ENCODE data around the gene APOBEC3G.

DNA sequence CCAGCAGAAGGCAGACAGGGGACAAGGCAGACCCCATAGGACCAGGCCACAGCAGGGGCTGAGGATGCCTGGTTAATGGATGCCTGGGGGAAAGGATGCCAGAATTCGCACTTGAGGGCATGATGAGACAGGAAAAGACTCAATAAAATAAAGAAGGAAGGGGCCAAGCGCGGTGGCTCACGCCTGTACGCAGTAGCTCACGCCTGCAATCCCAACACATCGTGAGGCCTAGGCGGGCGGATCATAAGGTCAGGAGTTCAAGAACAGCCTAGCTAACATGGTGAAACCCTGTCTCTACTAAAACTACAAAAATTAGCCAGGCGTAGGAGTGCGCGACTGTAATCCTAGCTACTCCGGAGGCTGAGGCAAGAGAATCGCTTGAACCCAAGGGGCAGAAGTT lies 46.4 kb upstream of the APOBEC3G start:
- TF ChIP-seq, protein P1, sequence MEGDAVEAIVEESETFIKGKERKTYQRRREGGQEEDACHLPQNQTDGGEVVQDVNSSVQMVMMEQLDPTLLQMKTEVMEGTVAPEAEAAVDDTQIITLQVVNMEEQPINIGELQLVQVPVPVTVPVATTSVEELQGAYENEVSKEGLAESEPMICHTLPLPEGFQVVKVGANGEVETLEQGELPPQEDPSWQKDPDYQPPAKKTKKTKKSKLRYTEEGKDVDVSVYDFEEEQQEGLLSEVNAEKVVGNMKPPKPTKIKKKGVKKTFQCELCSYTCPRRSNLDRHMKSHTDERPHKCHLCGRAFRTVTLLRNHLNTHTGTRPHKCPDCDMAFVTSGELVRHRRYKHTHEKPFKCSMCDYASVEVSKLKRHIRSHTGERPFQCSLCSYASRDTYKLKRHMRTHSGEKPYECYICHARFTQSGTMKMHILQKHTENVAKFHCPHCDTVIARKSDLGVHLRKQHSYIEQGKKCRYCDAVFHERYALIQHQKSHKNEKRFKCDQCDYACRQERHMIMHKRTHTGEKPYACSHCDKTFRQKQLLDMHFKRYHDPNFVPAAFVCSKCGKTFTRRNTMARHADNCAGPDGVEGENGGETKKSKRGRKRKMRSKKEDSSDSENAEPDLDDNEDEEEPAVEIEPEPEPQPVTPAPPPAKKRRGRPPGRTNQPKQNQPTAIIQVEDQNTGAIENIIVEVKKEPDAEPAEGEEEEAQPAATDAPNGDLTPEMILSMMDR (conservative IDR thresholded peaks at IDR 0.05; ENCODE audit: low read depth, low read length), result no peak
- TF ChIP-seq CEBPB (IDR thresholded peaks at IDR 0.05; ENCODE audit: low read depth, low read length), result no peak
- TF ChIP-seq SMC3 (IDR thresholded peaks at IDR 0.05; ENCODE audit: low read depth, low read length), result no peak
- no peak for TF ChIP-seq RCOR1 (IDR thresholded peaks at IDR 0.05; ENCODE audit: insufficient replicate concordance, low read length)
- TF ChIP-seq POLR2A (IDR thresholded peaks at IDR 0.05; ENCODE audit: low read depth, low read length), result no peak
- no peak for TF ChIP-seq MXI1 (IDR thresholded peaks at IDR 0.05; ENCODE audit: borderline replicate concordance, low read depth, low read length)
- no peak for TF ChIP-seq MAFK (IDR thresholded peaks at IDR 0.05; ENCODE audit: low read depth, low read length)
- TF ChIP-seq, protein P2, sequence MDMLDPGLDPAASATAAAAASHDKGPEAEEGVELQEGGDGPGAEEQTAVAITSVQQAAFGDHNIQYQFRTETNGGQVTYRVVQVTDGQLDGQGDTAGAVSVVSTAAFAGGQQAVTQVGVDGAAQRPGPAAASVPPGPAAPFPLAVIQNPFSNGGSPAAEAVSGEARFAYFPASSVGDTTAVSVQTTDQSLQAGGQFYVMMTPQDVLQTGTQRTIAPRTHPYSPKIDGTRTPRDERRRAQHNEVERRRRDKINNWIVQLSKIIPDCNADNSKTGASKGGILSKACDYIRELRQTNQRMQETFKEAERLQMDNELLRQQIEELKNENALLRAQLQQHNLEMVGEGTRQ (IDR thresholded peaks at IDR 0.05; ENCODE audit: low read depth, low read length), result no peak
